MM.1S (cell line): ENCODE results near the gene PLSCR5.

Source experiments
- DNase-seq: peaks from one replicate; pipeline ENCODE4 v3.0.0-alpha.2; 2015
- H2AFZ ChIP-seq: fragments of 300-600 bp; sonication (generic); 2 replicates; pipeline ENCODE4 v1.6.0; 2016; ENCODE audit warnings: antibody characterized with exemption, low read length
- H3F3A ChIP-seq: fragments of 300-600 bp; sonication (generic); 2 replicates; pipeline ENCODE4 v1.6.1; 2016; ENCODE audit warnings: mild to moderate bottlenecking, antibody characterized with exemption, low read length, moderate library complexity, mixed read lengths; ENCODE audit not compliant: insufficient read depth
- H3K27ac ChIP-seq: fragments of 300-600 bp; sonication (generic); 2 replicates; pipeline ENCODE4 v1.5.1; 2016; ENCODE audit warnings: mild to moderate bottlenecking, low read length
- H3K27me3 ChIP-seq: fragments of 300-600 bp; sonication (generic); replicated peaks from 2 replicates; pipeline ENCODE4 v1.6.0; 2016; ENCODE audit warnings: low read length; ENCODE audit not compliant: insufficient read depth
- H3K36me3 ChIP-seq: fragments of 300-600 bp; sonication (generic); replicated peaks from 2 replicates; pipeline ENCODE4 v1.6.1; 2016; ENCODE audit warnings: mild to moderate bottlenecking, low read length, mixed read lengths; ENCODE audit not compliant: insufficient read depth
- H3K4me1 ChIP-seq: fragments of 300-600 bp; sonication (generic); 2 replicates; pipeline ENCODE4 v1.6.1; 2016; ENCODE audit warnings: low read length, mixed read lengths
- H3K4me2 ChIP-seq: fragments of 300-600 bp; sonication (generic); 2 replicates; pipeline ENCODE4 v1.6.0; 2016; ENCODE audit warnings: low read depth, low read length
- H3K4me3 ChIP-seq: fragments of 300-600 bp; sonication (generic); 2 replicates; pipeline ENCODE4 v1.5.1; 2016; ENCODE audit warnings: low read length, mixed read lengths
- H3K79me2 ChIP-seq: fragments of 300-600 bp; sonication (generic); 2 replicates; pipeline ENCODE4 v1.6.1; 2016; ENCODE audit warnings: mixed run types, low read length, mixed read lengths
- H3K9ac ChIP-seq: fragments of 300-600 bp; sonication (generic); 2 replicates; pipeline ENCODE4 v1.6.1; 2016; ENCODE audit warnings: low read length, mixed read lengths
- H3K9me2 ChIP-seq: fragments of 300-600 bp; sonication (generic); replicated peaks from 2 replicates; pipeline ENCODE4 v1.6.1; 2016; ENCODE audit warnings: mild to moderate bottlenecking, low read length, mixed read lengths; ENCODE audit not compliant: insufficient read depth
- H3K9me3 ChIP-seq: fragments of 300-600 bp; sonication (generic); replicated peaks from 2 replicates; pipeline ENCODE4 v1.6.1; 2016; ENCODE audit warnings: mild to moderate bottlenecking, low read length, mixed read lengths; ENCODE audit not compliant: insufficient read depth
- H4K20me1 ChIP-seq: fragments of 300-600 bp; sonication (generic); 2 replicates; pipeline ENCODE4 v1.6.1; 2016; ENCODE audit warnings: mild to moderate bottlenecking, low read length, moderate library complexity, mixed read lengths; ENCODE audit not compliant: insufficient read depth
- EZH2 ChIP-seq: fragments of 300-600 bp; sonication (generic); optimal IDR thresholded peaks from 2 replicates; pipeline ENCODE3; 2017; ENCODE audit warnings: low read depth, mild to moderate bottlenecking, antibody characterized with exemption, low read length, mixed read lengths
- EZH2phosphoT487 ChIP-seq: fragments of 300-600 bp; sonication (generic); IDR thresholded peaks from 2 replicates; pipeline ENCODE4 v1.6.1; 2018; ENCODE audit warnings: antibody characterized with exemption, low read length
- TF ChIP-seq, protein P1 (sequence below): fragments of 300-600 bp; sonication (generic); IDR thresholded peaks from 2 replicates; pipeline ENCODE4 v1.5.1; 2016; ENCODE audit warnings: antibody characterized with exemption, low read length, mixed read lengths

PLSCR5 gene, protein sequence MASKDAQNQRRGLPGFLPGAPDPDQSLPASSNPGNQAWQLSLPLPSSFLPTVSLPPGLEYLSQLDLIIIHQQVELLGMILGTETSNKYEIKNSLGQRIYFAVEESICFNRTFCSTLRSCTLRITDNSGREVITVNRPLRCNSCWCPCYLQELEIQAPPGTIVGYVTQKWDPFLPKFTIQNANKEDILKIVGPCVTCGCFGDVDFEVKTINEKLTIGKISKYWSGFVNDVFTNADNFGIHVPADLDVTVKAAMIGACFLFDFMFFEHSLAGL

DNA sequence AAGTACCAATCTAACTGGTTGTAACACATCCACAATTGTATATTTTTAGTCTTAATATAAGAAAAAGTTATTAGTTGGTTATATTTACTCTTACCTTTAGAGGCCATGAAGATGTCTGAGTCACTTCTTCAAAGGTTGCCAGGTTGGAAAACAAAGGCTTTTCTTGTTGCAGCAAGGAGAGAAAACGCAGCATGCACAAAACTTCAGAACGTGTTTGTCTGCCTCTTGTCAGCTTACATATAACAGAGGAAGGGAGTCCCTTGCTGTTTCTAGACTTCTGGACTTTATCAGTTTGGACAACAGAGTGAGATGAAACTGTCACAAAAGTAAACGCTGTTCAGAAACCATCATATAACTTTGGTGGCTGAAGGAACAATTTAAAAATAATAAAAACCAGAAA, at the start of gene PLSCR5:
Gene PLSCR5, minus strand, starts transcription at position 241 of the 400 bp plus-strand sequence. Its CDS starts 134 bp downstream, at position 107.
- Histone ChIP-seq H3K79me2 (no peaks in the 10 kb centered on the region), H3K4me3 (no peak within 1 kb of the TSS), H3K4me2 (no peak within 1 kb of the TSS), H3K4me1 (no peaks in the 10 kb centered on the region), H3K9me3 (no peaks in the 10 kb centered on the region), H3K9me2 (no peaks in the 10 kb centered on the region), H2AFZ (no peak within 1 kb of the TSS), H3K27ac (no peak within 1 kb of the TSS), H3K36me3 (no peaks in the 10 kb centered on the region), H3K27me3 (no peaks in the 10 kb centered on the region), H3K9ac (no peak within 1 kb of the TSS), H3F3A (no peaks in the 10 kb centered on the region), H4K20me1 (no peaks in the 10 kb centered on the region)
- no peak for TF ChIP-seq EZH2
- no peak for TF ChIP-seq EZH2phosphoT487
- TF ChIP-seq, protein P1, sequence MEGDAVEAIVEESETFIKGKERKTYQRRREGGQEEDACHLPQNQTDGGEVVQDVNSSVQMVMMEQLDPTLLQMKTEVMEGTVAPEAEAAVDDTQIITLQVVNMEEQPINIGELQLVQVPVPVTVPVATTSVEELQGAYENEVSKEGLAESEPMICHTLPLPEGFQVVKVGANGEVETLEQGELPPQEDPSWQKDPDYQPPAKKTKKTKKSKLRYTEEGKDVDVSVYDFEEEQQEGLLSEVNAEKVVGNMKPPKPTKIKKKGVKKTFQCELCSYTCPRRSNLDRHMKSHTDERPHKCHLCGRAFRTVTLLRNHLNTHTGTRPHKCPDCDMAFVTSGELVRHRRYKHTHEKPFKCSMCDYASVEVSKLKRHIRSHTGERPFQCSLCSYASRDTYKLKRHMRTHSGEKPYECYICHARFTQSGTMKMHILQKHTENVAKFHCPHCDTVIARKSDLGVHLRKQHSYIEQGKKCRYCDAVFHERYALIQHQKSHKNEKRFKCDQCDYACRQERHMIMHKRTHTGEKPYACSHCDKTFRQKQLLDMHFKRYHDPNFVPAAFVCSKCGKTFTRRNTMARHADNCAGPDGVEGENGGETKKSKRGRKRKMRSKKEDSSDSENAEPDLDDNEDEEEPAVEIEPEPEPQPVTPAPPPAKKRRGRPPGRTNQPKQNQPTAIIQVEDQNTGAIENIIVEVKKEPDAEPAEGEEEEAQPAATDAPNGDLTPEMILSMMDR = no peak
- no peak for DNase-seq

DNA sequence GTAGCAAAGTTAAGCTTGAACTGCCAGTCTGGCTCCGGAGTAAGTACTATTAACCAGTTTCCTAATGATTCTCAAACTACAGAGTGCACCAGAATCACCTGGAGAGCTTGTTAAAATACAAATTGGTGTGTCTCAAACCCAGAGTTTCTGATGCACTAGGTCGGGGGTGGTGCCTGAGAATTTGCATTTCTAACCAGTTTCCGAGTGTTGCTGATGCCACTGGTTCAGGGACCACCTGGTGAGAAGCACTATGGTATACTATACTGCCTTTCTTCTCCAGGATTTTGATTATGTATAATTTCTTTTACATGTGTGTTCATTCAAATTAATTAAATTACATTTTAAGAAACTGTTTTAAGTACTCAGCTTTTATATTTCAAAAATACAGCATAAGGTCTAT, 48.8 kb upstream of the PLSCR5 start:
- TF ChIP-seq EZH2 (no peak), EZH2phosphoT487 (no peak)
- TF ChIP-seq, protein P1 = no peak
- Histone ChIP-seq H3K27ac (no peak overlapping the region), H3K9ac (no peak overlapping the region), H3K79me2 (no peaks in the 10 kb centered on the region), H3K9me2 (no peaks in the 10 kb centered on the region), H4K20me1 (no peaks in the 10 kb centered on the region), H3K27me3 (no peaks in the 10 kb centered on the region), H2AFZ (no peak overlapping the region), H3K36me3 (no peaks in the 10 kb centered on the region), H3K4me3 (no peak overlapping the region), H3K4me1 (no peaks in the 10 kb centered on the region), H3F3A (no peaks in the 10 kb centered on the region), H3K4me2 (no peak overlapping the region), H3K9me3 (no peaks in the 10 kb centered on the region)
- DNase-seq = no peak

DNA sequence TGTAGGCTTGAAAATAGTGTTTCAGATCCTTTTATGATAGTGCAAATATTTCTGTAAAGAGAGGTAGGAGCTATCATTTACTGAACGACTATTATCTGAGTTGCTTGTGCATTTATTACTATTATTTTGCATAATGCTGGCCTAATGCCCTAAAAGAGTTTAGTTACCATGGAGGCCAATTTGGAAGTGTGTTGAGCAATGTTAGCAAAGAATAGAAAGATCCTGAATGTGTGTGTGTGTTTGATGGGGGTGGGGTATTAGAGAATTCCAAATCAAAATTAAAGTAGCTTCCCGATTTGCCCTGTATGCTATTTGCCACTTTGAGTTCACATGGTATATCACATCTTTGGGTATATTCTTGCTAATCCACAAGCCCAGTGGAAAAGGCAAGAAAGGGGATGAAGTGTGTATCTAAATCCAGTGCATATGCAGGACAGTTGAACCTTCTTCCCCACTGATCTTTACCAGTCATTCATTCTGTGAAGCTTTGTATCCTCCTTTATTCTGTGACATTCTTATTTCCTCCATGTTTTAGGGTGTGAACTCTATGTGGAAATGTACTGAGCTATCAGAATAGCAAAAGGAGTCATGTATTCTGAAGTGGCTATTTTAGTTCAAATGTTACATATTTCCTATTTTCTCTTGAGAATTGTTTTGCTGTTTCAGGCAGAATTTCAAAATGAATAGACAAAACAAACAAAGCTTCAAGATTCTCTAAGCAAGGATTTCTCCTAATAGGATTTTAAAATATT, 45.7 kb upstream of the PLSCR5 start:
- H3K4me2 ChIP-seq = no peak overlapping the region
- H3K9me3 ChIP-seq = no peaks in the 10 kb centered on the region
- no peaks in the 10 kb centered on the region for H3K27me3 ChIP-seq
- TF ChIP-seq EZH2 = no peak
- TF ChIP-seq EZH2phosphoT487 = no peak
- TF ChIP-seq, protein P1 = no peak
- H3K27ac ChIP-seq = no peak overlapping the region
- no peak overlapping the region for H3K9ac ChIP-seq
- H3K9me2 ChIP-seq = no peaks in the 10 kb centered on the region
- no peaks in the 10 kb centered on the region for H3K36me3 ChIP-seq
- H4K20me1 ChIP-seq = no peaks in the 10 kb centered on the region
- H2AFZ ChIP-seq = no peak overlapping the region
- no peaks in the 10 kb centered on the region for H3F3A ChIP-seq
- no peaks in the 10 kb centered on the region for H3K4me1 ChIP-seq
- no peaks in the 10 kb centered on the region for H3K79me2 ChIP-seq
- no peak overlapping the region for H3K4me3 ChIP-seq
- no peak for DNase-seq
